GM12874 (cell line): ENCODE data around the gene SSR4.

Source experiments
- CTCF ChIP-seq: IDR thresholded peaks from 2 replicates; pipeline ENCODE4 v1.5.1; 2011; ENCODE audit warnings: low read depth, mild to moderate bottlenecking, control low read depth, low read length, moderate library complexity; ENCODE audit not compliant: insufficient read depth

SSR4 gene

GRCh38 chrX:153777261-153778090, 17.0 kb upstream of the SSR4 start:
- no peak for TF ChIP-seq CTCF

- no peak for TF ChIP-seq CTCF
Observed at GRCh38 chrX:153778181-153778580, 16.3 kb upstream of the SSR4 start.

GRCh38 chrX:153778684-153779101, 15.8 kb upstream of the SSR4 start:
- TF ChIP-seq CTCF = 0 out of 2 replicates have a peak, but pooled peaks have one; percentile 15

DNA sequence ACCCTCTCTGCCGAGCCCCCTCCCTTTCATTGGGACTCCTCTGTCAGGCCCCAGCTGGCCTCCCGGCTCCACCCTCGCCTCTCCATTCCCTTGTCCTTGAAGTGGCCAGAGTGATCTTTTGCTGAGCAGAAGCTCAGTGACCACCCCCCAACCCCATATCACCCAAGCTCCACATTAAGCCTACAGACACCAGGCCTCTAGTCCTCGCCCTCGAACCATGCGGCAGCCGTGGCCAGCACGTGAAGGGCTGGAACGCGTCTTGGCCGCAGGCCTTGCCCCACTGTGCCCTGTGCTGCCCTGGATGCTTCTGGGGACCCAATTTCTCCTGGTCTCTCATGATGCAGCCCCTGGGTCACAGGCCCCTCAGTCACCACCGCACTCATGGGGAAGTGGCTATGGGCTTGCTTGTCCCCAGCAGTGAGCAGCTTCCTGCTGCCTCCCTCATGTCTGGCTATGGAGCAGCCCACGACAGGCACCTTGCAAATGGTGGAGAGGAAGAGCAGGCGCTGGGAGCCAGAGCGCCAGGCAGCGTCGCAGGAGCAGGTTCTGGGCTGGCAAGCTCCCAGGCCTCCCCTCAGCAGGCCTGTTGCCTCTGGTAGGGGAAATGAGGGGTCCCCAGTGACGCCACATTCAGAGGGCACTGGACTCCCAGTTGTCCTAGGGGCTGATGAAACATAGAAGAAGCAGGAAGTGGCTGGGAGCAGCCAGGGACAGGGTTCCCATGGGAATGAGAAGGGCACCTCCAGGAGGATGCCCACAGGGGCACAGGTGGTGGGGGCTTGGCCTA, 14.4 kb upstream of the SSR4 start:
- TF ChIP-seq CTCF = no peak

DNA sequence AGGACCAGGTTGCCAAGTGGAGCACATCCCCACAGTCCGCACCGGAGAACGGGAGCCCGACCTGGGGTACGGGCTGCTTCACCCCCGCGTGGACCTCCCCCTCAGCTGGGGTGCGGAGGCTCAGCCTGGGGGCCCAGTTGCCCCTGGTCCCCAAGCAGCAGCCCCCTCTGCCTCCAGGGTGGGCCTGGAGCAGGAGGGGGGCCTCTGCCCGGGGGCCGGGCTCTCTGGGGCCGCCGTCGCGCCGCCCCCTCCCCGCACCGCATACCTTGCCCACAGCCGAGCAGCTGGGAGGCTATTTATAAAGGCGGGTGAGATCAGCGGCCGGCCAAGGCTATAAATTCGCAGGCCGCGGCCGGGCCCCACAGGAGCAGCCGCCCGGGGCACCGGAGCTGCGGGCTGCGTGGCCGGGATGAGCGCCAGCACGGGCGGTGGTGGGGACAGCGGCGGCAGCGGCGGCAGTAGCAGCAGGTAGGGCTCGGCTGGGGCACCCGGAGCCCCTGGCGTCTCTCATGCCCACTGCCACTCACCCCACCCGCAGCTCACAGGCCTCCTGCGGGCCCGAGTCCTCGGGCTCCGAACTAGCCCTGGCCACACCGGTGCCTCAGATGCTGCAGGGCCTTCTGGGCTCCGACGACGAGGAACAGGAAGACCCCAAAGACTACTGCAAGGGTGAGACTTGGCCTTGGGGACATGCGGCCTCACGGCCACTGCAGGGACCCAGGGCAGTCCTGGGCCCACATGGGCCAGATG, 13.6 kb upstream of the SSR4 start, which contains the start of gene SRPK3:
Gene SRPK3, plus strand, starts transcription at position 364 of the 750 bp plus-strand sequence. Its CDS starts 46 bp downstream, at position 410.
- TF ChIP-seq CTCF = no peak

GRCh38 chrX:153781428-153782047, 12.9 kb upstream of the SSR4 start:
- no peak for TF ChIP-seq CTCF
